Vagina (tissue), 2 donors: ENCODE data around the gene PCSK9.

Experiments
- POLR2A ChIP-seq, 2 donors: fragments of 450-650 bp; IDR thresholded peaks; one replicate each; pipeline ENCODE4 v1.6.1; 2017; ENCODE audit warnings: antibody characterized with exemption in 2 of 2, mild to moderate bottlenecking in 2 of 2, moderate library complexity in 2 of 2
- POLR2AphosphoS5 ChIP-seq, 2 donors: sonication (generic); formaldehyde crosslinking; IDR thresholded peaks; one replicate each; pipeline ENCODE4 v1.9.0; 2017; ENCODE audit warnings: antibody characterized with exemption in 2 of 2, mild to moderate bottlenecking in 2 of 2, low read depth in 1 of 2; ENCODE audit not compliant: insufficient read depth in 1 of 2
- TF ChIP-seq, protein P1 (sequence below), 3 experiments: fragments of 450-650 bp in 2 of 3; fragments of 200-600 bp in 1 of 3; sonication (generic) in 1 of 3; IDR thresholded peaks; one replicate each; pipeline ENCODE4 v1.5.1; 2017 to 2019; ENCODE audit warnings: antibody characterized with exemption in 3 of 3, mild to moderate bottlenecking in 2 of 3, moderate library complexity in 2 of 3

DNA sequence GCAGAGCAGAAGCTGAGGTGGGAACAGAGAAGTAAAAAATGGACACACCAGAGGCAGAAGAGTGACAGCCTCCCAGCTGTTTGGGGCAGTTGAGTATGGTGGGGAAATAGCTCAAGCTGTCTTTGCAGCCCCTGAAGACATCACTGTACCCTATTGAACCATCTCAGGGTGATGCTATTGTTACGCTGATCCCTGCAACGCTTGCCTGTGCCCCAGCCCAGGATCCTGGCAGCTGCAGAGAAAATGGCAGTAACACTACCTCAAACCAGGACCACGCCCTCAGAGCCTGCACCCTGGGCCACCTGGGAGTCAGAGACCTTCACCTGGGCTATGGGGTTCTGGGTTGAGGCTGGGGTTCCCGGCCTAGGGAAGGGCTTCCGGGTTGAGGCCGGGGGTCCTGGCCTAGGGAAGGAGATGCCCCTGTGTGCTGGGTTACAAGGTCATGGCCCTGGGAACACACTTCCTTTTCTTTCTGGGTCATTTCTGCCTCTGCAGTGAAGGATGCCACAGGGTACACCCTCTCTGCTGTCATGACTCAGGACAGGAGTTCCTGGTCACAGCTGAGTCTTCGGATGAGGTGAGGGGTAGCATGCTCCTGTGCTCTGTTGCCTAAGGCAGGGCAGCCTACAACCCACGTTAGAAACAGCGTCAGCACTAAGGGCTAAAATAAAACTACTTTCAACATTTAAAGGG is 29.0 kb upstream of the PCSK9 start:
- TF ChIP-seq, protein P1, sequence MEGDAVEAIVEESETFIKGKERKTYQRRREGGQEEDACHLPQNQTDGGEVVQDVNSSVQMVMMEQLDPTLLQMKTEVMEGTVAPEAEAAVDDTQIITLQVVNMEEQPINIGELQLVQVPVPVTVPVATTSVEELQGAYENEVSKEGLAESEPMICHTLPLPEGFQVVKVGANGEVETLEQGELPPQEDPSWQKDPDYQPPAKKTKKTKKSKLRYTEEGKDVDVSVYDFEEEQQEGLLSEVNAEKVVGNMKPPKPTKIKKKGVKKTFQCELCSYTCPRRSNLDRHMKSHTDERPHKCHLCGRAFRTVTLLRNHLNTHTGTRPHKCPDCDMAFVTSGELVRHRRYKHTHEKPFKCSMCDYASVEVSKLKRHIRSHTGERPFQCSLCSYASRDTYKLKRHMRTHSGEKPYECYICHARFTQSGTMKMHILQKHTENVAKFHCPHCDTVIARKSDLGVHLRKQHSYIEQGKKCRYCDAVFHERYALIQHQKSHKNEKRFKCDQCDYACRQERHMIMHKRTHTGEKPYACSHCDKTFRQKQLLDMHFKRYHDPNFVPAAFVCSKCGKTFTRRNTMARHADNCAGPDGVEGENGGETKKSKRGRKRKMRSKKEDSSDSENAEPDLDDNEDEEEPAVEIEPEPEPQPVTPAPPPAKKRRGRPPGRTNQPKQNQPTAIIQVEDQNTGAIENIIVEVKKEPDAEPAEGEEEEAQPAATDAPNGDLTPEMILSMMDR (IDR thresholded peaks at IDR 0.05): no peak
- TF ChIP-seq POLR2A (IDR thresholded peaks at IDR 0.05) (no peak), POLR2AphosphoS5 (IDR thresholded peaks at IDR 0.05; ENCODE audit: insufficient read depth in 1 of 2, low read depth in 1 of 2) (no peak)
